ENCODE data around the gene ITPK1. TPM values are rescaled to one million over a fixed set of nuclear protein-coding genes. Genes with fewer than 3 reads are reported as not detected.
"Not testable (repeated sequence)": the region's sequence is repeated elsewhere in the genome, so short reads cannot be mapped to it uniquely, and the experiment has no call there.

ITPK1 gene
- total RNA-seq, 2 donors from 2014 or later: 53.8 to 85.0 TPM

DNA sequence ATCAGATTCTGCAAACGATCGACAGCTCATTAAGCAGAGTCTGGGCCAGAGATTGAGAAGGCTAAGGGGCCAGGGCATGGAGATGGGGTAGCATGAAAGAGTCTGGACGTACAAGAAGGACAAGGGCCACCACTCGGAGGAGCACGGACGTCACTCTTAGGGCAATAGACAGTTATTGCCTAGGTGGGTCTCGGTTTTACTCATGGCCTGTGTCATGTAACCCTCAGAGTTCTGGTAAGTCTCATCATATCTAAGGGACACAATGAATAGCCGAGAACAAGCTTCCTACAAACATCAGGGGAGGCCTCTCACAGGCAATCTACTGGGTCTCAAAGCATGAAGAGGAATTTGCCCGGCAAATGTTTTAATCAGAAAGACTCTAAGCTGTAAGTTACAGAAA, 30.4 kb upstream of the ITPK1 start:
- H3K9me3 ChIP-seq: no peaks in the 10 kb centered on the region
- TF ChIP-seq, protein P1, sequence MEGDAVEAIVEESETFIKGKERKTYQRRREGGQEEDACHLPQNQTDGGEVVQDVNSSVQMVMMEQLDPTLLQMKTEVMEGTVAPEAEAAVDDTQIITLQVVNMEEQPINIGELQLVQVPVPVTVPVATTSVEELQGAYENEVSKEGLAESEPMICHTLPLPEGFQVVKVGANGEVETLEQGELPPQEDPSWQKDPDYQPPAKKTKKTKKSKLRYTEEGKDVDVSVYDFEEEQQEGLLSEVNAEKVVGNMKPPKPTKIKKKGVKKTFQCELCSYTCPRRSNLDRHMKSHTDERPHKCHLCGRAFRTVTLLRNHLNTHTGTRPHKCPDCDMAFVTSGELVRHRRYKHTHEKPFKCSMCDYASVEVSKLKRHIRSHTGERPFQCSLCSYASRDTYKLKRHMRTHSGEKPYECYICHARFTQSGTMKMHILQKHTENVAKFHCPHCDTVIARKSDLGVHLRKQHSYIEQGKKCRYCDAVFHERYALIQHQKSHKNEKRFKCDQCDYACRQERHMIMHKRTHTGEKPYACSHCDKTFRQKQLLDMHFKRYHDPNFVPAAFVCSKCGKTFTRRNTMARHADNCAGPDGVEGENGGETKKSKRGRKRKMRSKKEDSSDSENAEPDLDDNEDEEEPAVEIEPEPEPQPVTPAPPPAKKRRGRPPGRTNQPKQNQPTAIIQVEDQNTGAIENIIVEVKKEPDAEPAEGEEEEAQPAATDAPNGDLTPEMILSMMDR (IDR thresholded peaks at IDR 0.05): no peak
- DNase-seq (ENCODE audit: low spot score): no peak
- ATAC-seq (ENCODE audit: insufficient number of reproducible peaks, low FRiP score, low read depth): no peak
- no peak overlapping the region for H3K4me3 ChIP-seq
- H3K36me3 ChIP-seq: no peaks in the 10 kb centered on the region
- no peak overlapping the region for H3K27ac ChIP-seq
- no peaks in the 10 kb centered on the region for H3K4me1 ChIP-seq (ENCODE audit: control insufficient read depth in 1 of 2, low read depth in 2 of 2)
- H3K27me3 ChIP-seq (replicated peaks; ENCODE audit: insufficient read depth): no peaks in the 10 kb centered on the region

DNA sequence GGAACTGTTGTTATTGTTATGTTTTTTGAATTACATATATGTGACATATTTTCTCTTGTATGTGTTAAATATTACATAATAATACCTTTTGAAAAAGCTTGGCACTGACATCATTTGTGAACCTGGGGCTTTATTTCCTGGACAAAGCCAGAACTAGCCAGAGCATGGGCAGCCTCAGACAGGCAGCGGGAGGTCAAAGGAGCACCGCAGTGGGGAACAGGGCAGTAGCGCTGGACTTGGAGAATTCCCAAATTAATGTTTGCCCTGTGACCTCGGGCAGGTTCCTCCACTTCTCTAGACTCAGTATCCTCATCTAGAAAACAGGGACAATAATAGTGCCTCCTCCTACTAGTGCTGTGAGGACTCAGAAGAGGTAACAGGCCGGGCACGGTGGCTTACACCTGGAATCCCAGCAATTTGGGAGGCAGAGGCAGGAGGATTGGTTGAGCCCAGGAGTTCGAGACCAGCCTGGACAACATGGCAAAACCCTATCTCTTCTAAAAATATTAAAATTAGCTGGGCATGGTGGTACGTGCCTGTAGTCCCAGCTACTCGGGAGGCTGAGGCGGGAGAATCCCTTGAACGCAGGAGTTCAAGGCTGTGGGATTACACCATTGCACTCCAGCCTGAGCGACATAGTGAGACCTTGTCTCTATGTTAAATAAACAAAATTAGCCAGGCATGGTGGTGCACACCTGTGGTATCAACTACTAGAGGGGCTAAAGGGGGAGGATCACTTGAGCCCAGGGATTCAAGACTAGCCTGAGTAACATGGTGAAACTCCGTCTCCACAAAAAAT, 27.3 kb upstream of the ITPK1 start:
- no peak for DNase-seq (ENCODE audit: low spot score)

DNA sequence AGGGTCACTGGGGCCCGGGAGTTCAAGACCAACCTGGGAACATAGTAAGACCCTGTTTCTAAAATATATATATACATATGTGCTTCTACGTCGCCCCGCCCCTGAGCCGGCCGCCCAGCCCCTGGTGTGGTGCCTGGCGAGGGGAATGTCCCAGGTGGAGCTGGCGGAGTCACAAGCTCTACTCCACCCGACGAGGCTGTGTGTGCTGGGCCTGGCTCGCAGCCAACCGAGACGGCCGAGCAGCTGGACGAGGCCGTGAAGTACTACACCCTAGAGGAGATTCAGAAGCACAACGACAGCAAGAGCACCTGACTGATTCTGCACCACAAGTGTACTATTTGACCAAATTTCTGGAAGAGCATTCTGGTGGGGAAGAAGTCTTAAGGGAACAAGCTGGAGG, 22.1 kb upstream of the ITPK1 start:
- H3K4me3 ChIP-seq: no peak overlapping the region
- no peak for DNase-seq (ENCODE audit: low spot score)
- no peak for ATAC-seq (ENCODE audit: insufficient number of reproducible peaks, low FRiP score, low read depth)
- no peak overlapping the region for H3K27ac ChIP-seq
- no peaks in the 10 kb centered on the region for H3K27me3 ChIP-seq (replicated peaks; ENCODE audit: insufficient read depth)
- no peaks in the 10 kb centered on the region for H3K36me3 ChIP-seq
- no peaks in the 10 kb centered on the region for H3K9me3 ChIP-seq
- TF ChIP-seq, protein P1 (IDR thresholded peaks at IDR 0.05): no peak
- no peaks in the 10 kb centered on the region for H3K4me1 ChIP-seq (ENCODE audit: control insufficient read depth in 1 of 2, low read depth in 2 of 2)

More for the DNA sequence above, 27.3 kb upstream of the ITPK1 start:
- no peak for ATAC-seq (ENCODE audit: insufficient number of reproducible peaks, low FRiP score, low read depth)
- Histone ChIP-seq H3K4me1 (ENCODE audit: control insufficient read depth in 1 of 2, low read depth in 2 of 2) (no peaks in the 10 kb centered on the region), H3K36me3 (no peaks in the 10 kb centered on the region), H3K27me3 (replicated peaks; ENCODE audit: insufficient read depth) (no peaks in the 10 kb centered on the region), H3K4me3 (no peak overlapping the region), H3K27ac (no peak overlapping the region), H3K9me3 (no peaks in the 10 kb centered on the region)
- TF ChIP-seq, protein P1 (IDR thresholded peaks at IDR 0.05): no peak

GRCh38 chr14:93136508-93136907, 20.8 kb upstream of the ITPK1 start:
- H3K9me3 ChIP-seq; H3K27ac ChIP-seq; H3K4me1 ChIP-seq (ENCODE audit: control insufficient read depth in 1 of 2, low read depth in 2 of 2); H3K4me3 ChIP-seq; DNase-seq (ENCODE audit: low spot score); ATAC-seq (ENCODE audit: insufficient number of reproducible peaks, low FRiP score, low read depth); H3K36me3 ChIP-seq; H3K27me3 ChIP-seq (replicated peaks; ENCODE audit: insufficient read depth): not testable (repeated sequence)

- no peak for DNase-seq (ENCODE audit: low spot score)
- ATAC-seq (ENCODE audit: insufficient number of reproducible peaks, low FRiP score, low read depth): no peak
- no peak overlapping the region for H3K4me3 ChIP-seq
- no peak overlapping the region for H3K27ac ChIP-seq
- TF ChIP-seq, protein P1 (IDR thresholded peaks at IDR 0.05): no peak
- no peaks in the 10 kb centered on the region for H3K27me3 ChIP-seq (replicated peaks; ENCODE audit: insufficient read depth)
- no peaks in the 10 kb centered on the region for H3K9me3 ChIP-seq
- no peaks in the 10 kb centered on the region for H3K36me3 ChIP-seq
- no peaks in the 10 kb centered on the region for H3K4me1 ChIP-seq (ENCODE audit: control insufficient read depth in 1 of 2, low read depth in 2 of 2)
Observed at GRCh38 chr14:93136009-93136408, 20.3 kb upstream of the ITPK1 start.

GRCh38 chr14:93135399-93135798, 19.7 kb upstream of the ITPK1 start:
- TF ChIP-seq, protein P1 (IDR thresholded peaks at IDR 0.05): no peak

More at GRCh38 chr14:93135399-93135798, 19.7 kb upstream of the ITPK1 start:
- Histone ChIP-seq H3K36me3 (no peaks in the 10 kb centered on the region), H3K27me3 (replicated peaks; ENCODE audit: insufficient read depth) (no peaks in the 10 kb centered on the region), H3K27ac (no peak overlapping the region), H3K9me3 (no peaks in the 10 kb centered on the region), H3K4me3 (no peak overlapping the region), H3K4me1 (ENCODE audit: control insufficient read depth in 1 of 2, low read depth in 2 of 2) (no peaks in the 10 kb centered on the region)
- DNase-seq (ENCODE audit: low spot score): no peak
- ATAC-seq (ENCODE audit: insufficient number of reproducible peaks, low FRiP score, low read depth): no peak
